Epithelial cell of proximal tubule (primary cell): ENCODE measurements around the gene MXI1. TPM values are rescaled to one million over a fixed set of nuclear protein-coding genes. Genes with fewer than 3 reads are reported as not detected.

Experiments
- DNase-seq: peaks from one replicate; pipeline ENCODE4 v3.0.0-alpha.2; 2011; ENCODE audit warnings: low read depth
- H3K4me3 ChIP-seq: 2 replicates; pipeline ENCODE4 v1.5.1; 2011; ENCODE audit warnings: low read depth, mild to moderate bottlenecking, low read length
- CTCF ChIP-seq: conservative IDR thresholded peaks from 2 replicates; pipeline ENCODE4 v1.5.1; 2012; ENCODE audit warnings: low read depth, mild to moderate bottlenecking, low read length
- total RNA-seq: library from RNA; depleted of rRNA; stranded (reverse); fragments of >200 nt; gene quantifications from 2 replicates; pipeline ENCODE4 v1.2.3, GENCODE V29; 2015

The MXI1 gene
- total RNA-seq, 1 donor from 2014 or later = 12.6 TPM

- no peak for DNase-seq
- no peak overlapping the region for H3K4me3 ChIP-seq
- no peak for TF ChIP-seq CTCF
These were observed 79.4 kb downstream of the MXI1 start for GRCh38 chr10:110286841-110287240.

DNA sequence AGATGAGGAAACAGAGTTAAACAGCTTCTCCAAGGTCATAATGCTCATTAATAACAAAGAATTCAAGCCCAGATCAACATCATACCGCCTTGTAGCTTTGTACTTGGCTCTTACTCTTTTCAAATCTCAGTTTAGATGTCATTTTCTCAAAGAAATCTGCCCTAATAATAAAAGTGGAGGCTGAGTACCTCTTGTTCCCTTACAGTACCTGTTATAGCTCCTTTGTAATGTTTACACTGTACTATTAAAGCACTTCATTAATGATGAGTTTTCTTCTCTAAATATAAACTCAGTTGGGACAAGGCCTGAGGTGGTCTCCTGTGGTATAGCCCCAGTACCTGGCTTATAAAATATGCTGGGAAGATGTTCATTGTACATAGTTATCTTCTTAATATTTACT, 89.6 kb downstream of the MXI1 start:
- no peak for DNase-seq
- TF ChIP-seq CTCF = no peak
- no peak overlapping the region for H3K4me3 ChIP-seq

DNA sequence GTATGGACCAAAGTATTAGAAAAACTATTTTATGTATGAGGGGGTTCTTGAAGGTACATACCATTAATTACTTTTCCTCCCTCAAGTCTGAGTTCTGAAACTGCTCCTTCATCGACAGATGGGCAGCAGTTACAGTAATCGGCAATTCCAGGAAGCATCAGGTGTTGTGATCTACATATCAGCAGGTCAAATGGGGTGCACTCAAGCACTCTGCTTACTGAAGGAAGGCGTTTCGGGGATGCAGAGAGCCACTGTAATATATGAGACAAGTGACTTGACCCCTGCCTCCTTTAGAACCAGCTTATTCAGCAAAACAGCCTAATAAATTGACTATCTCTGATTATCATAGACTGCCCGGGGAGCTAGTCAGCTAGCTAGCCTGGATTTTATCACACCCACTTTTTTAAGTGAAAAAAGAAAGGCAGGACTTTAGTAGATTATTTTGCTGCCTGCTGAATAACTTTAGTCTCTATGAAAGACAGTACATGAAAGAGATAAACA, 93.1 kb downstream of the MXI1 start:
- H3K4me3 ChIP-seq = no peak overlapping the region
- no peak for TF ChIP-seq CTCF
- DNase-seq = no peak

- TF ChIP-seq CTCF = no peak
- peak overlapping the region; percentile 84 for H3K4me3 ChIP-seq
- no peak for DNase-seq
These were observed 96.3 kb downstream of the MXI1 start for GRCh38 chr10:110303681-110304080.

DNA sequence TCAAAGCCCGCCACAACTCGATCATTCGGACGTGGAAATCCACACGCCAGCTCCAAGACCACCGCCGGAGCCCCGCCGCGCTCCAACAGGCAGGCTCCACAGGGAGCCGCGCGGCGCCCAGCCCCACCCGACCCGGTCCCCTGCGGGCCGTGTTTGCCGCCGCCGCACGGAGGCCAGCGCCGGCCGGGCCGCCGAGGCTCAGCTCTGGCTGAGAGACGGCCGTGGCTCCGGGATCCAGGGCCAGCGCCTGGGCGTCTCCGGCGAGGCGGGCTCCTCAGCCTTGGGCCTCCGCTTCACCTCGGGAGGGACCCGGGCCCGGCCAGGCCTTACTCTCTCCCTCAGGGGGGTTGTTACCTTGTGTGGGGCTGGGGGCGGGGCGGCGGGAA, 97.0 kb downstream of the MXI1 start:
- no peak for TF ChIP-seq CTCF
- no peak for DNase-seq
- H3K4me3 ChIP-seq = peak overlapping the region; percentile 84

DNA sequence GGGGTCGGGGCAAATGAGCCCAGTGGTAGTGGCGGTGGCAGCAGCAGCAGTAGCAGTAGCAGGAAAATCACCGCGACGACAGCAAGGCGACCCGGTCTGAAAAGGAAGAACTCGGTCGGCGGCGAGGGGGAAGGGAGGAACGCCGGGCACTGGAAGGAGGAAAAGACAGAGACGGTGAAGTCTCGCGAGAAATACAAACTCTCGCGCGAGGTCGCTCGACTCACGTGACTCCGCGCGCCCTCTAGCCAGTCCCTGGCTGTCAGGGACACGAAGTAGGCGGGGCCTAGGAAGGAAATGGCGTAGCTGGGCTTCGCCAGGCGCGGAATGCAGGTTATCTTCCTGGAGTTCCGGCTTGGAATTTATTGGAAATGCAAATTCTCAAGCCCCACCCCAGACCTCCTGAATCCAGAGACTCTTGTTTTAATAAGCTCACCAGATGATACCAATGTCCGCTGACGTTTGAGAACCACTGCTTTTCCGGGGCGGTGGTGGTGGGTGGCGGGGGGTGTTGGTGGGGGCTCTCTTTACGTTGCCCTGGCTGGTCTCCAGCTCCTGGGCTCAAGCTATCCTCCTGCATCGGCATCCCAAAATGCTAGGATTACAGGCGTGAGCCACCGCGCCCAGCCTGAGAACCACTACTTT, 97.5 kb downstream of the MXI1 start, which contains the start of gene SMNDC1:
Gene SMNDC1 (minus strand): TSS at position 141 of the 642 bp plus-strand sequence. CDS start 1,333 bp downstream, outside the sequence.
- H3K4me3 ChIP-seq = peak within 1 kb of the TSS; percentile 84
- DNase-seq = peak; percentile 85
- TF ChIP-seq CTCF = no peak
